HG02763 (cell line): ENCODE measurements around the gene TDP1.
"Not testable (repeated sequence)": the region's sequence is repeated elsewhere in the genome, so short reads cannot be mapped to it uniquely, and the experiment has no call there.

Experiments
- ATAC-seq: cut with Tn5 transposase; IDR thresholded peaks from one replicate; pipeline ENCODE4 v1.9.1; 2021; ENCODE audit warnings: mild to moderate bottlenecking, moderate library complexity; ENCODE audit not compliant: unreplicated experiment

The TDP1 gene

DNA sequence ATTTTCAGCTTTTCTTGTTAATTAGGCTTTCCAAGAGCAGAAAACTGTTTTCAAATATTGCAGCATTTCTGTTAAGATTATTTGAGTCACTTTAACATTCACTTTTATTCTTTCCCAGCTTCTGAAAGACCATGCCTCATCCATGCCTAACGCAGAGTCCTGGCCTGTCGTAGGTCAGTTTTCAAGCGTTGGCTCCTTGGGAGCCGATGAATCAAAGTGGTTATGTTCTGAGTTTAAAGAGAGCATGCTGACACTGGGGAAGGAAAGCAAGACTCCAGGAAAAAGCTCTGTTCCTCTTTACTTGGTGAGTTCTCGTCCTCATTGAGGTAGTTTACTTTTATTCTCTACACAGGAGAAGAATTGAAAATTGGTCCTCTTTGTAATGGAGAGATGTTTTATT is 33.1 kb downstream of the TDP1 start:
- ATAC-seq: no peak

DNA sequence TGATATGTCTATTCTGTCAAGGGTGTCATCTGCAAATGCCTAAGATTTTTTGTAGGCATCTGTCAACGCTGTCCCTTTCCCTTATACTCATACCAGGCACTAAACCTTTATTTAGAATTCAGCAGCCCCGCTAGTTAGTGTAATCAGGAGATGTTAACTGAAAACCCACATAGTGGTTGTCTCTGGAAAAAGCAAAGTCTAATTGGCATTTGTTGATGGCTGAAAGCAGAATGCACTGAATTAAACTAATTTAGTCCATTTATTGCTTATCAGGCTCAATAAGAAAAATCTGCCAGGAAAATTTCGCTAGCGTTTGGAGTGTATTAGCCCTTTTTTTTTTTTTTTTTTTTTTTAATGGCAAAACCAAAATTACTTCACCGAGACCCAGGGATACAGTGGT is 34.5 kb downstream of the TDP1 start:
- no peak for ATAC-seq

DNA sequence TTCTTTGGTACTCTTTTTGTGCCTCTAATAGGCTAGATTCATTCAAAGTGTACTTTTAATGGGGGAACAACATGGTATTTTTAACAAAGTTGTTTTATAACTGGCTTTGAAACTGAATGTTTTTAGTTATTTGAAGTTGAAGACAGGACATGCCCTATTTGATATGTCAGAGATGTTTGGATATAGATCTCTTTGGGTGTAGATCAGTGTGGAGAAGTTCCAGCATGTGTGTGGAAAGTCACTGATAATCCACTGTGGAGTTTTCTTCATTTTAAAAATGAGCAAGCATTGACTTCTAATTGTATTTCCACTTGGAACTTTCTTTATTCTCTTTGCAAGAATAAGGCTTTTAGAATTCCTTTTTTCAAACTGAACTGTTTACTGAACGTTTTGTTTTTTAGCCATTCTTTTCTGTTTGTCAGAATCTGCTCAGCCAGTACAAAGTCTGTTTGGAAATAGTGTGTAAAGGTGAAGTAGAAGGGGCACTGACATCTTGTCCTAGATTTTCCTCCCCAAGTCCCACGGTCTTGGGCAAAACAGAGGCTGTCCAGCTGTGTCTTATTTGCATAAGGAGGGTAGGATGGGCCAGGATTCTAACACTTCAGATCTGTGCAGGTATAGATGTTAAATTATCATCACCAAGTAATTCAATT is 35.0 kb downstream of the TDP1 start:
- ATAC-seq: no peak

DNA sequence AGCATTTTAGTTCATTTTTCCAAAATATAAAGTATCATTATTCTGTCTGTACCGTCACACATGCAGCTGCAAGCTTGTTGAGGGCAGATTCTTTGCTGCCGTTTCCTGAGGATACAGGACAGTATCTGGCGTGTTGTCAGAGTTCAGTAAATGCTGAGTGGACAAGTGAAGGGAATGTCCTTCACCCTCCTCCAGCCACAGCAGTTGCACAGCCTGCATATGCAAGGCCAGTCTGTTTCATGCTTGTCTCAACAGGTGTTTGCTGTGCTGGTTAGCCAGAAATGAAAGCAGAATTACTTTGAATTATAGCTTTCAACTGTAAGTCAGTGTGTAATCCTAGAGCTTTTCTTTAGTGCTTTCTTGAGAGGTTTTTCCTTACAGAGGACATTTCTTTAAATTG is 36.5 kb downstream of the TDP1 start:
- ATAC-seq: no peak

DNA sequence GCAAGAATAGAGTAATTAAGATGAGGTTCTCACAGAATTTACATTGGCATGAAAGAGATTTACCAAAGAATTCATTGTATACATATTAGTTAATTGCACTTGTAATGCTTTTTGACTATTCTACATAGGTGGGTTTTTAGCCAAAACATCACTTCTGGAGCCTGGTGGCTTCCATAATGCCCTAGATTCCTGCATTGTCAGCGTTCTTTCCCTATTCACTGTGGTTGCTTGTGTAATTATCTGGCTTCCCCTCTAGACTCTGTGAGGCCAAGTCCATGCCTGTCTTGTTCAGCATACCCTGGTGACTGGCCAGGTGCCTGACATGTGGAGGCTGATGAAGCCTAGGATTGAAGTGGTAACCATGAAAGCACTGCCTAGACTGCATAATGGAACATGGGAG is 41.2 kb downstream of the TDP1 start:
- no peak for ATAC-seq

DNA sequence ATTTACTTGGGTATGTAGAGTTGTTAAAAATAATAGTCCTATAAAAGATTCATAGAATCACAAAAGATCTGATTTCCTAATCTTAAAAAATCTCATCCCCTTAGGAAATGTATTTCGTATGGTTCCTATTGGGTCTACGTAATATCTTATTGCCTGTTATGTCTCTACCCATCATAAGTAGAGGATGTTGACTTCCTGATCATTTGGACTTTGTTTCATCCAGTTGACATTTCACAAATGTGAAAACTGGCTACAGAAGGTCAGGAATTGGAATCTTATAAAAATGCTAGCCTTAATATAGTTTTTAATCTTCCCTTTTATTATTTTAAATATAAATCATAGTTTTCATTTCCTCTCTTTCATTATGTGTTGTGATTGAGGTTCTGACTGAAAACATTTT is 45.2 kb downstream of the TDP1 start:
- no peak for ATAC-seq

DNA sequence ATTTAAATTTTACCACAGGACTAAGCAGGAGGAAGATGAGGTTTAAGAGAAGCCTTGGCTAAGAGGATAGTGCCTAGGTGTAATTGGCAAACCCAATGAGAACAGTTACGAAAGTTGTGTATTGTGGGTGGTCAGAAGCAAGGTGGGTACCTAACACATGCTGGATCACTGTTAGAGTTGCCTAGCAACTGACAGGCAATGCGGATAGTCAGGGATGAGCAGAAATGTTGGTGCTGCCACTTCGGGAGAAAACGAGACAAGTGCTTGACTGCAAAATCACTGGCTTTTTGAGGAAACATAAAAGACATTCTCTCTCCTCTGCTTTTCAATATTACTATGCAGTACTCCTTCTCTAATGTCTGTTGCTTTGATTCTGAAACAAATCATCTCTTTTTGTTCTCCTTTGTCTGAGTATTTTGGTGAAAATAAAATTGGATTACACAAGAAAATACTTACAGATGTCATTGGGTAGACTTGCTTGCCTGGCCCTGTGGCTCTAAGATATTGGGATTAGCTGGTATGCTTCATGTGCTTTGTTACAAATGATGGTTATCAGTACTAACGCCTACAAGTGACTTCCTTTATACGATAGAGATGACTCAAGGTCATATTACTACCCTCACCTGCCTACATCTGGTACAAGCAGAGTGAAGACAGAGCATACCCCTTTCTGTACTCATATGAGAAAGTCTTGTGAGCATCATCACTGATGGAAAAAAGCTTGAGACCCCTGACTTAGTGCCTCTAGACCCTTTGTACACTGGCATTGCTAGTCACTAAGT is 48.0 kb downstream of the TDP1 start:
- ATAC-seq: no peak

DNA sequence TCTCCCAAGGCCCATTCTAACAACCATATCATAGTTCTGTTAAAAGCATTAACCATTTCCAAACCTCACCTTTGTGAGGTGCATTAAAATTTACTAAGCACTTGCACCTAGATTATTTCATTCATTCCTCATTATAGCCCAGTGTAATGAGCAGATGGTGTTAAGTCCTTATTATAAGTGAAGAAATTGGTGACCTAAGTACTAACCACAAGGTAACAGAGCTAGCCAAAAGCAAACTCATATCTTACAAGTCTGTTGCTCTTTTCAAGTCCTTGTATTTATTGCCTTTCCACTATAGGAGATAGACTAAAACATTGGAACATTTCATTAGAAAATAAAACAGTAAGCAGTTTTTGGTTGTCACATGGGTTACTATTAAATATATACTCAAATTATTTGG is 49.7 kb downstream of the TDP1 start:
- no peak for ATAC-seq

DNA sequence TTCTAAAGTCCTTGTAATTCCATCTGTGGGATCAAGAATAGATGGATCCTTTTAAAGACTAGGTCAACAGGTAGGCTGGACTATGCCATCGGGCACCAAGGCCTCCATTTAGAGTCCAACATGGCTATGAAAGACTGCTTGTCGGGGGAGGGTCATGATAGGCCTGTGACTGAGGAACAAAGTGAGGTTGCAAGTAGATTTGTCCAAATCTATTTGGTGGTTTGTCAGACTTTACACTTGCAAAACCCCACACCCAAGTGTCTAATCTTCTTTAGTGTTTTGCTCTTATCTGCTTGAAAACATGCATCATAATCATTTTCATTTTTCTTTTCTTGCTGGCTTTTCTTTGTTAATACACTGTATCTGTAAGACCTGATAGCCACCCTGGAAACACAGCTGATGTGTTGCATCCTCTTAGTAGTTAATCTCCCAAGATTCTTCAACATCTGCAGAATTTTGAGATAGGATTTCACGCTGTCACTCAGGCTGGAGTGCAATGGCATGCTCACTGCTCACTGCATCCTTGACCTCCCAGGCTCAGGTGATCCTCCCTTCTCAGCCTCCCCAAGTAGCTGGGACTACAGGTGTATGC is 50.3 kb downstream of the TDP1 start:
- no peak for ATAC-seq

DNA sequence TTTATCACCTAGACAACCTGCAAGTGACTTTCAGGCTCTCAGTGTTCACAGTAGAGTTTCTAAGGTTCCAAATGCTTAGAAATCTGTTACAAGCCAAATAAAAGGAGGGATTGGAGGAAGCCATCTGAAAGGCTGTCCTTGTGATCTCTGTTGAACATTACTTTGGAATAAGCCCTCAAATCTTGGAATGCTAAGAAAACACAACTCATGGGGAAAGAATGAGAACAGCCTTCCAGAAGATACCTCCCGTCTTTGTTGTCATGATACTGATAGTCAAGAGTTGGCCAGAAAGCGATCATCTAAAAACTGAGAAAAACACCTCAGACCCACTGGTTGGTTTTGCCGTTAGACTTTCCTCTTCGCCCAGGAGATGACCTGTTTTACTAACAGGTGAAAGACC is 61.6 kb downstream of the TDP1 start:
- no peak for ATAC-seq

DNA sequence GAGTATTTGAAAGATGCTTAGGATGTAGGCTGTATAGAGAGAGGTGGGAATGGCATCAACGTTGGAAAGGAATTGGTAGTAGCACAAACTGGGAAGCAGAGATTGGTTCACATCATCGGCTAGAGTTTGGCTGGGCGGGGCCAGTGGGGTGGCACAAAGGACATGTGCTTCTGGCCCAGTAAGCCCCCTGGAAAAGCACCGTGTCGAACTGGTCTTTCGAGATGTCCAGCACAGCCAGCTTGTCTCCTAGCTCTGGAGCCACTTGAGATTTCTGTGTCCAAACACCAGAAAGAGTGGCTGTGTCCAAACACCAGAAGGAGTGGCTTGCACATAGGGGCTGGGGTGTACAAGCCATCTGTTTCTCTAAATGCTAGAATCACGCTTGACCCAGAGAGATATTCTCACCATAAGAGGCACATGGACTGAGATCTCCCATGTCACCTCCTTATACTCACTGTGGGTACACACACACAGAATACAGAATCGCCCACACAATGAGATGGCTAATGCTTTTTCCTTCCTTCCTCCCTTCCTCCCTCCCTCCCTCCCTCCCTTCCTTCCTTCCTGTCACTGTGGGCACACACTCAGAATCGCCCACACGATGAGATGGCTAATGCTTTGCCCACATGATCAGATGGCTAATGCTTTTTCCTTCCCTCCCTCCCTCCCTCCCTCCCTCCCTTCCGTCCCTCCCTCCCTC is 64.2 kb downstream of the TDP1 start:
- ATAC-seq: no peak

DNA sequence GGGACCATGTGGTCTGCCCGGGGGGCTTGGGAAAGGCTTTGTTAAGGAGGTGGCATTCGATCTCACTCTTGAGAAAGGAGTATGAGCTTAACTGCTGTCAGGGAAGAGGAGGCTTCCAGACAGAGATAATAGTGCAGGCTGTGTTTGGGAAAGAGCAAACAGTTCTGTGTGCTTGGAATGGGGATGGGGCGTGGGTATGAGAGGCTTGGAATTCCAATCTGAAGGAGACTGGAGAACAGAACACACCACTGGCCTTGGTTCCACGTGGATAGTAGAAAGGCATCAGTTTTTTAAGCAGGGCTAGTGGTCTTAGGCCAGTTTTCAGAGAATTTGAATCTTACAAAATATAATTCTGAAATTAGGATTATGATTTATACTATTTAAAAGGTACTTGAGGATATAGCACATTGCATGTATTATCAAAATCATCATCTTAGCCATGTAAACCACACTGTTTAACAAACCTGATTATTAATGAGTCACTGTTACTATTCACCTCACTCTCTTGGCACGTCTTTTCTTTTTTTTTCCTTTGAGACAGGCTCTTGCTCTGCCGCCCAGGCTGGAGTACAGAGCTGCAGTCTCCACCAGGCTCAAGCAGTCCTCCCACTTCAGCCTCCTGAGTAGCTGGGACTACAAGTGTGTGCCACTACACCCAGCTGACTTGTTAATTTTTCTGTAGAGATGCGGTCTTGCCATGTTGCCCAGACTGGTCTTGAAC is 67.6 kb downstream of the TDP1 start:
- ATAC-seq: no peak

DNA sequence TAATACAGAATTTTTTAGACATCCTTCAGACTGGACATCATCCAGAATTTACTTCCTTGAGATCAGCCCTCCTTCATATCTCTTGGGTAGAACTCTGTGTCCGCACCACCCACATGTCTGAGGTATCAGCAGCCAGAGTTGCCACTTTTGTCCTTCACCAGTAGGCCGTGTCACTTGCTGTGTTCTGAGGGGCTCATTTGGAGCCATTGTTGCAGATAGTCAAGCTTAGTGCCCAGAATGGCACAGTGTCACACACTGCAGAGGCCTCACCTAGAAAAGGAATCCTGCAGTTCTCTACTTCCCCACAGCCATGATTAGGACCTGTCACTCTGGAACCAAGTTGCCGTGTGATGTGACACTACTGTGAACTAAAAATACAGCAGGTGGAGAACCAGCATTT is 69.2 kb downstream of the TDP1 start:
- no peak for ATAC-seq

DNA sequence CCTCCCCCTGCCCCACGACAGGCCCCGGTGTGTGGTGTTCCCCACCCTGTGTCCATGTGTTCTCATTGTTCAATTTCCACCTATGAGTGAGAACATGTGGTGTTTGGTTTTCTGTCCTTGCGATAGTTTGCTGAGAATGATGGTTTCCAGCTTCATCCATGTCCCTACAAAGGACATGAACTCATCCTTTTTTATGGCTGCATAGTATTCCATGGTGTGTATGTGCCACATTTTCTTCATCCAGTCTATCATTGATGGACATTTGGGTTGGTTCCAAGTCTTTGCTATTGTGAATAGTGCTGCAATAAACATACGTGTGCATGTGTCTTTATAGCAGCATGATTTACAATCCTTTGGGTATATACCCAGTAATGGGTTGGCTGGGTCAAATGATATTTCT is 70.9 kb downstream of the TDP1 start:
- not testable (repeated sequence) for ATAC-seq

DNA sequence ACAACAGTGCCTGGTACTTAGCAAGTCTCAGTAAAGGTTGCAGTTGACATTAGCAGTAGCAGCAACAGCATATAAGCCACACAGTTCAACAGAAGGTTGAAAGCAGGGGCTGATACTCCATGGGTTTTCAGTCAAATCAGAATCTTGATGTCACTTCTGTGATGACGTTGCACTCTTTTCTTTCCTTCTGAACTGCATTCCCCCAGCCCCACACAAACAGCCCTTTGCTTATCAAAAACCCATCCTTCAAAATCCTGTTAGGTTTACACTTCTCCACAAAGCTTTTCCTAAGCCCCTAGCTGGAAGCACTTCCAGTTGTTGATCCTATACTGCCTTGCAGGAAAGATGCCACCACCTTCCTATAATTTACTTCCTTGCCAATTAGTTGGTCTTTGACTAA is 72.1 kb downstream of the TDP1 start:
- ATAC-seq: no peak

DNA sequence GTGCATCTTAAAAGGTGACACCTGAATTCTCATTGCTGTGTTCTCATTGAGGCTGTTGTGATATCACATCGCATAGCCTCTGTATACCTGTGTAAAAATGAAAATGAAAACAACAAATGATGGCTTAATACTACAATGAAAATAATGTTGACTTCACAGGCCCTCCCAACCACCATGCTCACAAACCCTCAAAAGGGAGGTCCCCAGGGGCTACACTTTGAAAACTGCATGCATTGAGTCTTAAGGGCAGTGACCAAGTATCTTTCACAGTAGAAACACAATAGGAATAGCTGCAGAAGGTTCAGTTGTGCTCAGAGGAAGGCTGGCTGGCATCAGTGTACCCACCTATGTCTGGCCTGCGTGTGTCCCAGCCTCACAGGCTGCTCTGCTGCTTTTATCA is 78.4 kb downstream of the TDP1 start:
- ATAC-seq: no peak

DNA sequence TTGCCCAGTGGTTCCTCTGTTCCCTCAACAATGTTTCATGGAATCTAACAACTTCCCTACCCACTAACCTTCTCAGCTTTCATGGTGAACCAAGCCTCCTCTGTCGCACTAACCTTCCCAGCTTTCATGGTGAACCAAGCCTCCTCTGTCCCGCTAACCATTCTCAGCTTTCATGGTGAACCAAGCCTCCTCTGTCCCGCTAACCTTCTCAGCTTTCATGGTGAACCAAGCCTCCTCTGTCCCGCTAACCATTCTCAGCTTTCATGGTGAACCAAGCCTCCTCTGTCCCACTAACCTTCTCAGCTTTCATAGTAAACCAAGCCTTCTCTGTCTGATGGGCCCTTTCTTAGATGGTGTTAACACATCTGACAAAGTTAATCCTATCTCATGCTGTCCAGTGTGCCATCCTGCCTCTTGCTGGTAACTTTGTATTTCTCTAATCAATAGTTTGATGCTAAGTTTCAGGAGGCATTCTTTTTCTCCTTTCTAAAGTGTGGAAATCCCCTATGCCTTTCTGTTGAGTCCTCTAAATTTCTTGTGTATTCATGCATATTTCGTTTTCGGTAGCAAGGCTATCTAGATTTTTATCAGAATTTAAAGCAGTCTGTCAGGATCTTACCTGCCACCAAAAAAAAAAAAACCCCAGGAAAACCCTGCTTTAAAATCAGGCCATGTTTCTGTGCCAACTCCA is 79.3 kb downstream of the TDP1 start:
- ATAC-seq: no peak

DNA sequence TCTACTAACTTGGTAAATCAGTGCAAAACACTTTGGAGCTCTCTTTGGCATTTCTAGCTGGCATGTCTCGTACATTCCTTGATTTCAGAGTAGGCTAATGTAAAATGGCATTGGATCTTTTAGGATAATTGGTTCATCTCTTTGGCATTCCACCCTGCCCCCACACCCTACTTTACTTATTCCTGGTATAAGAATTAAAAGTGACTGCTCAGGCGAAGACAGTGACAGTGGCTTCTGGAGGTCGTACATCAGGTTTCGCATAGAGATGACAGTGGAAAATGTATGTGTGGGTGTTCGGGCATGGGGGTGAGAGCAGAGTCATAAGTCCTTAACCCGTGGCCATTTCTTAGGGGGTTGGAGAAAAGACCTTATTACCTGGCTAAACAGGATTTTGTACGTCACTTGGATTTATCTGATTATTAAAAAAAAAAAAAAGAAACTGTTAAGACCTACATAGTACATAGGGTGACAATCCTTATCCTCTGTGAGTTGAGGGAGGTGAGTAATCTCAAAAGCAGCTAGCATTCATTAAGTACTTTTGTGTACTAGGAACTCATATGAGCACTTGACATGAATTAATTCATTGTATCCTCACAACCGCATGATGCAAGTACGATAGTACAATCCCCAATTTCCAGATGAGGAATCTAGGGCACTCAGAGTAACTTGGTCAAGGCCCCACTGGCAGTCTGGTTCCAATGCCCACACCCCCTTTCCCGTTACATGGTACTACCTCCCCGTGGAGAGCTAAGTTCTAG is 83.7 kb downstream of the TDP1 start:
- ATAC-seq: no peak

DNA sequence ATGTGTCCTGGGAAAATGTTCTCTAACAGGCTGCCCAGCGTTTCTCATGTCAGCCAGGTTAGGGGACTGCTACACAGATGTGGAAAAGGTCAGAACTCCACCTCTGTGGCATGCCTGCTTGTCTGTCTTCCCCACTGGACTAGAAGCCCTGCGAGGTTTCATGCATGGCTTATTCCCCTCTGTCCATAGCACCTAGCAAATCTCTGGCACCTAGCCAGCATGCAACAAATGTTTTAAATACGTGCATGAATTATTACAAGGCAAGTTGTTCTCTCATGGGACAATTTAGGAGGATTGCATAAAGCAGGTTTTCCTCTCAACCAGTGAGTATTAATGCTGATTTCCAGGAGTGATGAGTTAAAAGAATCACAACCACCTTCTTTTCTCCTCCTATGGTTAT is 84.7 kb downstream of the TDP1 start:
- ATAC-seq: no peak
